ENCODE data around the gene SLC7A8.

SLC7A8 gene

GRCh38 chr14:23129759-23130316, 53.6 kb downstream of the SLC7A8 start:
- DNase-seq (ENCODE audit: low spot score), result no peak

- DNase-seq (ENCODE audit: low spot score), result no peak
Observed at GRCh38 chr14:23128969-23129758, 54.3 kb downstream of the SLC7A8 start.

DNA sequence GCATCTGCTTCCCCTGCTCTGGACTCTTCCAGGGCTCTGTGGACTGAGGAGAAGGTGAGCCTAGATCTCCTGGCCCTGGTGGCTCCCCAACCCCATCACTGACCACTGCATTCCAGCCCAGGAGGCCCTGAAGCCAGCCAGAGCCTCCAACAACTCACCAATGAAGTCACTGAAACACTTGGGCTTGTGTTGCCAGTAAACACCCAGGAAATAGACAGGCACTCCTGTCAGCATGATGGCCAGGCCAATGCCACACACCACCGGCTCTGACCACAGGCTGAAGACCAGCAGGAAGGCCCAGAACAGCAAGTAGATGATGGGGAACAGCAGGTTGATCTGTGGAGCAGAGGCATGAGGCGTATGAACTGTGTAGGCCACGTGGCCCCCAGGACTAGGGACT, 55.6 kb downstream of the SLC7A8 start:
- DNase-seq (ENCODE audit: low spot score), result no peak

DNA sequence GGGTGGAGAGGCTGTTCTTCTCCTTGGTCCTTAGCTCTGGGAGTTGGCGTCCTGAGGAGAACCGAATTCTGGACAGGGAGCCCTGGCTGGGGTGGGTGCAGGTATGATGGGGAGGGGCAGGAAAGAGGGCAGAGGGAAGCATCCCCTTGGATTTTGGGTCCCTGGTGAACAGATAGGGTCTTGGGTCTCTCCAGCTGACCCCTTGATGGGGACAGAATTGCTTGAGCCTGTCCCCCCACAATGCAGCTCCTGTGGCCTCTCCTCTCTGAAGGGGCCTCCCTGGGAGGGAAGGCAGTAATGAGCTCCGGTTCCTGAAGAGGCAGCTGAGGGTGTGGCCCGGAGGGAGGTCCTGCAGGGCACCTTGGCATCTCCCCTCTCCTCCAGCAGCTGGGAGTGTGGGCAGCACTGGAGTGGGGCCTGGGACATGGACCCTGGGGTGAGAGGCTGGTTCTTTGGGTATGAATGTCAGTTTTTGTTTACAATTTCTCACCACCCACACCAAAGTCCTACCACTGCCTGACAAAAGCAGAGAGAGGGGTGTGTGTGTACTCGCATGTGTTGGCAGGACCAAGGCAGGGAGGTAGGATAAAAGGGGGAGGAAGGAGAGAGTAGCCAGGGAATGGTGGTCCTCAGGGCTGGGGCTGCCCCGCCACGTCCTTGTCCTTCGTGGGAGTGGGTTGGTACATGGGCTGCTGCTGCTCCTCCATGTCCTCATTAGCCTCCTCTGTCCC, 56.7 kb downstream of the SLC7A8 start:
- no peak for DNase-seq (ENCODE audit: low spot score)

DNA sequence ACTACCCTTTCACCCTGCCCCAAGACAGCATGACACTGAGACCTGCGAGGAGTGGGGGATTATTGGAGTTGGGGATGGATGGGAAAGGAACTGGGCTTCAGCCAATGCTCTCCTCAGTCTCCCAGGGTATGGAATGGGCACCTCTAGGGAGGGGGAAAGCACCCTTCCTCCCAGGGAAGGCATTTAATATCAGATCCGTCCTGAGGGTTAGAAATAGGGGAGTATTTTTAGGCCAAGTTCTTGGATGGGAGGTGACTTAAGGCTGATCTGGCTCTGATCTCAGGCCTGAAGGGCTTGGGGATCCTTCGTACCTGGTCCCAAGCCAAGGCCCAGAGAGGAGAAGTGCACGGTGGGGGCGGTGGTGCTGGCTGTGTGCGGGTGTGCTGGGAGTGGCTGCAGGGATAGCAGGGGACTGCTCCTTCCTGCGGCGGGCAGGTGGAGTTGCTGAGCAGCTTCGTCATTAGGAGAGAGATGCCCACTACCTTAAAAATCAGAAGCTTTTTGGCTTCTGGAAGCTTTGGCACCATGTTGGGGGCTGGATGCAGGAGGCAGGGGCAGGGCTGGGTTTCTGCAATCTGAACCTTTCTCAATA, 57.4 kb downstream of the SLC7A8 start:
- DNase-seq (ENCODE audit: low spot score), result no peak

DNA sequence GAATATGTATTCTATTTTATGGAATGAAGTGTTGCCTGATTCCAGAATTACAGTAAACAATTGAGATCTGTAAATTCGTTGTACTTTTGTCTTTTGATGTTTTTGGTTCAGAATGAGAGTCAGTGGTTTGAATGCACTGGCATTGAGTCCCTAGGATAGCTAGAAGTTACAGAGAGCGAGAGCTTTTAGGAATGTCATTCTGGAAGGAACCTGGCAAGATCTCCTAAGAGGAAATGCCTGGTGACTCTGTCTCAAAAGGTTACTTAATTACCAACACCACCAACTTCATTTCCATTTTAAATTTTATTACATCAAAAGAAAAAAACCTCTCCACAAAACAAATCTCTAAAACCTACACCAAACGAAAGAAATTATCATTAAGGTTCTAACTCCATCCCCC, 58.4 kb downstream of the SLC7A8 start:
- no peak for DNase-seq (ENCODE audit: low spot score)

DNA sequence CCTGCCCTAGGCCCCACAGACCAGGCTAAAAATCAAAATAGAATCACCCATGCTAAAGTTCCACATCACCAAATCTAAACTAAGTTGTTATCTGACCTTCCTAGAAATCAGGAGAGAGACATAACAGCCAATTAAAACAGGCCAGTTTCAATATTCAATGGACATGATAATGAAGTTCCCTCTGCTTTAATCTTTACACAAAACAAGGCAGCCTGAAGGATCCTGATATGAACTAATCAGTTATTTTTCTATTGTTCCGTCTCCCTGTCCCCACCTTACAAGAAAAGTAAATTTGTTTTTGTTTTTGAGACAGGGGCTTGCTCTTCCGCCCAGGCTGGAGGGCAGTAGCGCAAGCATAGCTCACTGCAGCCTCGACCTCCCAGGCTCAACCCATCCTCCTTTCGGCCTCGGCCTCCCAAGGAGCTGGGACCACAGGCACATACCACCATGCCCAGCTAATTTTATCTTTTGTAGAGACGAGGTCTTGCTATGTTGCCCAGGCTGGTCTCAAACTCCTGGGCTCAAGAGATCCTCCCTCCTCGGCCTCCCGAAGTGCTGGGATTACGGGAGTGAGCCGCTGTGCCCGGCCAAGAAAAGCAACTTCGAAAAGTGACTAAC, 59.0 kb downstream of the SLC7A8 start:
- no peak for DNase-seq (ENCODE audit: low spot score)

GRCh38 chr14:23123419-23123818, 60.0 kb downstream of the SLC7A8 start:
- DNase-seq (ENCODE audit: low spot score), result peak; percentile 15

GRCh38 chr14:23122086-23122485, 61.4 kb downstream of the SLC7A8 start:
- no peak for DNase-seq (ENCODE audit: low spot score)

GRCh38 chr14:23121361-23121771, 62.1 kb downstream of the SLC7A8 start:
- peak; percentile 12 for DNase-seq (ENCODE audit: low spot score)

GRCh38 chr14:23120541-23121251, 62.8 kb downstream of the SLC7A8 start:
- DNase-seq (ENCODE audit: low spot score), result peak; percentile 91

DNA sequence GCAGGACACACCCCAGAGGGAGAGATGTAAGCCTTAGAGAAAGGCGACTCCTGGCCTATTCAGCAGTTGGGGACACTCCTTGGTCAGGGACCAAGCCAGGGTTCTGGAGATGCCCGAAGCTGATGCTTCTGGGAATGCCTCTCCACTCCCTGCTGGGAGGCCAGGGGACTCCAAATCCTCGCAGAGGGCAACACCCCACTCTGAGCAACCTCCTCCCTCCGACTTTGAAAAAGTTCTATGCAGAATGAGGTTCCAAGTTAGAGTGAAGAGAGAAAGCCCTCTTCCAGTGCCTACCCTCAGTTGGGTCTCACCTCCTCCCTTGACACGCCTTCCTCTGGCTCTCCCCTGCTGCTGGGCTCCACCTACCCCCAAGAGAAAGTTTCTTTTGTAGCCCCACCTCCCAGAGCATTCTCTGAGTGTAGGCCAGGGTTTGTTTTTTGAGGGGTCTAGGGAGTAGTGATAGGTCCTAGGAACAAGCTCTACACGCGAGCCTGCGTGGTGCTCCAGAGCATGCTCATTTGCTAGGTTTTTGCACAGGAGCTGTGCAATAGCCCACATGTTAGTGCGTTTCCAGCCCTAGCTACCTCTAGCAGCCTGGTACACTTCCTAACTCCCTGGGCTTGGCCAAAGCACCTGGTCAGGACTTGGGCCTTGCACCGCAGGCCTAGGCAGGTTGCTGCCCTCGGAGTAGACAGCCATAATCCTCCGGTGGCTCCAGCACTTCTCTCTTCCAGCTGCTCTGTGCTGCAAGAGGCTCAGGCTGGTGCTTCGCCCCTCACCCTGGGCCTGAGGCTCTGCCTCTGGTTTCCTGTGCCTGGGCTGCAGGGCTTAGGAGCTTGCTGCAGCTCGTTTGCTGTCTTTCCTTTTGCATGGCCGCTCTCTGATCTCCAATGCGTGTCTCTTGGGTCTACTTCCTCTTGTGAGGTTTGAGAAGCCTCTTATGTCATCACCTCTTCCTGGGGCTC, 63.8 kb downstream of the SLC7A8 start:
- no peak for DNase-seq (ENCODE audit: low spot score)

- no peak for DNase-seq (ENCODE audit: low spot score)
Observed at GRCh38 chr14:23118506-23119362, 64.7 kb downstream of the SLC7A8 start, which contains the start of gene CEBPE. CEBPE (minus strand) TSS chr14:23119255; CDS start chr14:23119091, 164 bp downstream.

GRCh38 chr14:23117371-23118020, 66.0 kb downstream of the SLC7A8 start:
- no peak for DNase-seq (ENCODE audit: low spot score)

DNA sequence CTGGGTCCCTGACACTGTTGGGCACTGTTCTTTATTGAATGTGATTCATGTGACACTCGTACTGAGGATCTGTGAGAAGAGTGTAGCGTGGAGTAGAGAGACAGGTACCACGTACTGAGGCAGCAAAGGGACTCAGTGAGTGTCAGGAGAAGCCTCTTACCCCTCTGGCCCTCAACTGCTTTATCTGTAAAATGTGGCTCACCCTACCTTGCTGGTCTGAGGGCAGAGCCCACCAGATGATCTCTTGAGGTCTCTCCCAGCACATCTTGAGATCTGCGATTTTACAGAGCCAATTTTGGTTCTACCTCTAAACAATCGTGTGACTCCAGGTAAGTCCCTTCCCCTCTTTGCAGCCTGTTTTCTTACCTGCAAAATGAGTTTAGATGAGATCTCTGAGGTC, 67.5 kb downstream of the SLC7A8 start:
- DNase-seq (ENCODE audit: low spot score), result no peak

GRCh38 chr14:23115039-23115731, 68.3 kb downstream of the SLC7A8 start:
- DNase-seq (ENCODE audit: low spot score), result no peak

- DNase-seq (ENCODE audit: low spot score), result no peak
Observed at GRCh38 chr14:23114669-23115038, 68.8 kb downstream of the SLC7A8 start.

DNA sequence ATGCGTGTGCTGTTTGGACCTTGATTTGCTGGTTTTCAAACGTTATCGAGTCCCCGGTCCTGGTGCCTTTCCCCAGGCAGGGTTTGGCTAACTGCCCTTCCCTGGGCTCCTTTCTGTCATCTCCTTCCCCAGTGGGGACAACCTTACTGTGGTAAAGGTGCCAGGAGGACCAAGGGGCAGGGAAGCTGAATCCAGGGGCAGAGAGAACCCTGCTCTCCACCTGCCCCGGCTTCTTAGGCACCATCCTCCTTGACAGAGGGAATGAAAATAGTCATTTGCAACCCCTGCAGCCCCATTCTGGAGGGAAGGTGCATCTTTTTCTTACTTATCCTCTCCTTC, 69.4 kb downstream of the SLC7A8 start:
- no peak for DNase-seq (ENCODE audit: low spot score)

Data from cerebellar cortex (tissue), 1 donor.